ENCODE measurements around the gene IKZF3. TPM values are rescaled to one million over a fixed set of nuclear protein-coding genes. Genes with fewer than 3 reads are reported as not detected.
"Not testable (repeated sequence)": the region's sequence is repeated elsewhere in the genome, so short reads cannot be mapped to it uniquely, and the experiment has no call there.

The IKZF3 gene
- total and polyA plus RNA-seq, 7 donors: 0.01 to 0.82 (median 0.14) TPM

DNA sequence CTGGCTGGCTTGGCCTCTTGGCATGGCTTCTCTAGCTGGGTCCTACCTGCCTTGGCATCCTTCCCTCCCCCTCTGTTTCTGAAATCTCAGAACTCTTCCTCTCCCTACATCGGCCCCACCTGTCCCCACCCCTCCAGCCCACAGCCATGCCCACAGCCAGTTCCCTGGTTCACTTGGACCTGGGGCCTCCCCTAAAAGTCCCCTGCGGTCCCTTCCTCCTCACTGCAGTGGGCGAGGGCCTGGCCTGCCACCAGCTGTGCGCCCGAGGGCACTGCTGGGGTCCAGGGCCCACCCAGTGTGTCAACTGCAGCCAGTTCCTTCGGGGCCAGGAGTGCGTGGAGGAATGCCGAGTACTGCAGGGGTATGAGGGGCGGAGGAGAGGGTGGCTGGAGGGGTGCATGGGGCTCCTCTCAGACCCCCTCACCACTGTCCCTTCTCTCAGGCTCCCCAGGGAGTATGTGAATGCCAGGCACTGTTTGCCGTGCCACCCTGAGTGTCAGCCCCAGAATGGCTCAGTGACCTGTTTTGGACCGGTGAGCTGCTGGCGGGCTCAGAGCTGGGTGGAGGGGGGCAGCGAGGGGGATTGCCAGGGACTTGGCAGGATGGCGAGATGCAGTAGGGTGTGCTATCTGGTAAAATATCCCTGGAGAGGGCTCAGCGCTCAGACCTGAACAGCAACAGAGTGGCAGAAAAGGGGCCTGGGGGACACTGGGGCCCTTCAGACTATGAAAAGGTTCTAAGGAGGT is 147.9 kb downstream of the IKZF3 start:
- TF ChIP-seq, protein P1, sequence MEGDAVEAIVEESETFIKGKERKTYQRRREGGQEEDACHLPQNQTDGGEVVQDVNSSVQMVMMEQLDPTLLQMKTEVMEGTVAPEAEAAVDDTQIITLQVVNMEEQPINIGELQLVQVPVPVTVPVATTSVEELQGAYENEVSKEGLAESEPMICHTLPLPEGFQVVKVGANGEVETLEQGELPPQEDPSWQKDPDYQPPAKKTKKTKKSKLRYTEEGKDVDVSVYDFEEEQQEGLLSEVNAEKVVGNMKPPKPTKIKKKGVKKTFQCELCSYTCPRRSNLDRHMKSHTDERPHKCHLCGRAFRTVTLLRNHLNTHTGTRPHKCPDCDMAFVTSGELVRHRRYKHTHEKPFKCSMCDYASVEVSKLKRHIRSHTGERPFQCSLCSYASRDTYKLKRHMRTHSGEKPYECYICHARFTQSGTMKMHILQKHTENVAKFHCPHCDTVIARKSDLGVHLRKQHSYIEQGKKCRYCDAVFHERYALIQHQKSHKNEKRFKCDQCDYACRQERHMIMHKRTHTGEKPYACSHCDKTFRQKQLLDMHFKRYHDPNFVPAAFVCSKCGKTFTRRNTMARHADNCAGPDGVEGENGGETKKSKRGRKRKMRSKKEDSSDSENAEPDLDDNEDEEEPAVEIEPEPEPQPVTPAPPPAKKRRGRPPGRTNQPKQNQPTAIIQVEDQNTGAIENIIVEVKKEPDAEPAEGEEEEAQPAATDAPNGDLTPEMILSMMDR (IDR thresholded peaks at IDR 0.05): no peak
- Histone ChIP-seq H3K27me3 (ENCODE audit: insufficient read depth in 3 of 3, low read length in 2 of 3) (no peaks in the 10 kb centered on the region), H3K9me3 (no peaks in the 10 kb centered on the region), H3K4me1 (peaks cover 8% of the 10 kb centered on the region), H3K27ac (peak overlapping the region; percentile 53), H3K36me3 (ENCODE audit: insufficient read depth in 1 of 2, low read depth in 1 of 2) (peaks cover 0 to 83% of the 10 kb centered on the region in 2 donors), H3K4me3 (no peak overlapping the region)
- intact Hi-C loops (cut with DNase I): no loop called here
- DNase-seq (no peak), ATAC-seq (peak in 3 of 4 donors; percentile 56 to 67 (median 67))
- 66 to 79% (median 73%) methylated on average over 15 of the region's 15 CpGs for WGBS, 3 donors

DNA sequence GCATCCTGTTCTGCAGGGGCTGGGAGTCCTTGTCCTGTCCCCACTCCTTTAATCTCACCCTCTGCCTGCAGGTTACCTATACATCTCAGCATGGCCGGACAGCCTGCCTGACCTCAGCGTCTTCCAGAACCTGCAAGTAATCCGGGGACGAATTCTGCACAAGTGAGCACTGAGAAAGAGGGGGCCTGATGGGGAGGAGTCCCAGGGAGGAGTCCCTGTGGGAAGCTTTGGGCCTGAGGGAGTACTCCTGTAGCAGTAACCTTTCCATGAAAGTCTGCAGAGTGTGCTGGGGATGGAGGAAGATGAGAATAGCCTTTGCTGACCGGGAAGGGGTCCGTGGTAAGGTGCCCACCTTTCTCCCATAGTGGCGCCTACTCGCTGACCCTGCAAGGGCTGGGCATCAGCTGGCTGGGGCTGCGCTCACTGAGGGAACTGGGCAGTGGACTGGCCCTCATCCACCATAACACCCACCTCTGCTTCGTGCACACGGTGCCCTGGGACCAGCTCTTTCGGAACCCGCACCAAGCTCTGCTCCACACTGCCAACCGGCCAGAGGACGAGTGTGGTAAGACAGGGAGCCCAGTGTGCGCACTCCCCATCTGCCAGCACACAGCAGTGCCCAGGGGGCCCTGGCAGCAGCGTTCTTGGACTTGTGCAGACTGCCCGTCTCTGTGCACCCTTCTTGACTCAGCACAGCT is 148.6 kb downstream of the IKZF3 start:
- Histone ChIP-seq H3K9me3 (no peaks in the 10 kb centered on the region), H3K4me1 (peaks cover 8% of the 10 kb centered on the region), H3K4me3 (no peak overlapping the region), H3K27me3 (ENCODE audit: insufficient read depth in 3 of 3, low read length in 2 of 3) (no peaks in the 10 kb centered on the region), H3K27ac (no peak overlapping the region), H3K36me3 (ENCODE audit: insufficient read depth in 1 of 2, low read depth in 1 of 2) (peaks cover 0 to 85% of the 10 kb centered on the region in 2 donors)
- ATAC-seq (no peak), DNase-seq (no peak)
- TF ChIP-seq, protein P1 (IDR thresholded peaks at IDR 0.05): no peak
- WGBS, 3 donors: 92 to 97% (median 95%) methylated on average over 18 of the region's 18 CpGs
- intact Hi-C loops (cut with DNase I): no loop called here

DNA sequence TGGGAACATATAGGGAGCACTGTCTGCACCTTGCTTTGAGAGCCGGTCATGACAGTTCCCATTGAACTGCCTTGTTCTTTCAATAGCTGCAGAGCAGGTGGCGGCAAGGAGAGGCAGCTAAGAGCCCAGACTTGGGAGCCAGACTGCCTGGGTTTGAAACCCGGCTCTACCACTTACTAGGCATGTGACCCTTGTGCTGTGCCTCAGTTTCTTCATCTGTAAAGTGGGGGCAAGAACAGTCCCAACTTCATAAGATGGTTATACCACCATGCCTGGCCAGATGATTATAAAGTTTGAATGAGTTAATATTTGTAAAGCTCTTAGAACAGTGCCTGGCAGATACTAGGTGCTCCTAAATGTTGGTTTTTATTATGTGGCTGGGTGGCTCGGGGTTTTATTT is 149.9 kb downstream of the IKZF3 start:
- WGBS, 3 donors: 92 to 95% (median 94%) methylated on average over 4 of the region's 4 CpGs
- ATAC-seq (no peak), DNase-seq (no peak)
- H3K36me3 ChIP-seq (ENCODE audit: insufficient read depth in 1 of 2, low read depth in 1 of 2): peaks cover 0 to 85% of the 10 kb centered on the region in 2 donors
- no peak overlapping the region for H3K4me3 ChIP-seq
- H3K9me3 ChIP-seq: no peaks in the 10 kb centered on the region
- intact Hi-C loops (cut with DNase I): no loop called here
- TF ChIP-seq, protein P1 (IDR thresholded peaks at IDR 0.05): no peak
- H3K27ac ChIP-seq: no peak overlapping the region
- no peaks in the 10 kb centered on the region for H3K27me3 ChIP-seq (ENCODE audit: insufficient read depth in 3 of 3, low read length in 2 of 3)
- peaks cover 8% of the 10 kb centered on the region for H3K4me1 ChIP-seq

DNA sequence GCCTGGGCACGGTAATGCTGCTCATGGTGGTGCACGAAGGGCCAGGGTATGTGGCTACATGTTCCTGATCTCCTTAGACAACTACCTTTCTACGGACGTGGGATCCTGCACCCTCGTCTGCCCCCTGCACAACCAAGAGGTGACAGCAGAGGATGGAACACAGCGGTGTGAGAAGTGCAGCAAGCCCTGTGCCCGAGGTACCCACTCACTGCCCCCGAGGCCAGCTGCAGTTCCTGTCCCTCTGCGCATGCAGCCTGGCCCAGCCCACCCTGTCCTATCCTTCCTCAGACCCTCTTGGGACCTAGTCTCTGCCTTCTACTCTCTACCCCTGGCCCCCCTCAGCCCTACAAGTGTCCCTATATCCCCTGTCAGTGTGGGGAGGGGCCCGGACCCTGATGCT is 152.3 kb downstream of the IKZF3 start:
- Histone ChIP-seq H3K27ac (no peak overlapping the region), H3K27me3 (ENCODE audit: insufficient read depth in 3 of 3, low read length in 2 of 3) (no peaks in the 10 kb centered on the region), H3K9me3 (no peaks in the 10 kb centered on the region), H3K36me3 (ENCODE audit: insufficient read depth in 1 of 2, low read depth in 1 of 2) (peaks cover 0 to 95% of the 10 kb centered on the region in 2 donors), H3K4me1 (peaks cover 8% of the 10 kb centered on the region), H3K4me3 (no peak overlapping the region)
- DNase-seq (peak in 1 of 2 donors; percentile 40), ATAC-seq (no peak)
- WGBS, 3 donors: 90 to 93% (median 93%) methylated on average over 10 of the region's 10 CpGs
- TF ChIP-seq, protein P1 (IDR thresholded peaks at IDR 0.05): no peak
- intact Hi-C loops (cut with DNase I): no loop called here

DNA sequence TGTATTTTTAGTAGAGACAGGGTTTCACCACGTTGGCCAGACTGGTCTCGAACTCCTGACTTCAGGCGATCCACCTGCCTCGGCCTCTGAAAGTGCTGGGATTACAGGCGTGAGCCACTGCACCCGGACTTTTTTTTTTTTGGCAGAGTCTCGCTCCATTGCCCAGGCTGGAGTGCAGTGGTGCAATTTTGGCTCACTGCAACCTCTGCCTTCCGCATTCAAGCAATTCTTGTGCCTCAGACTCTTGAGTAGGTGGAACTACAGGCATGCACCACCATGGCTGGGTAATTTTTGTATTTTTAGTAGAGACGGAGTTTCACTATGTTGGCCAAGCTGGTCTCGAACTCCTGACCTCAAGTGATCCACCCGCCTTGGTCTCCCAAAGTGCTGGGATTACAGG is 153.0 kb downstream of the IKZF3 start:
- H3K4me3 ChIP-seq; H3K4me1 ChIP-seq; H3K27ac ChIP-seq; H3K9me3 ChIP-seq; H3K27me3 ChIP-seq (ENCODE audit: insufficient read depth in 3 of 3, low read length in 2 of 3); ATAC-seq; intact Hi-C loops (cut with DNase I): not testable (repeated sequence)
- DNase-seq: peak in 1 of 2 donors; percentile 9
- peaks cover 0 to 92% of the 10 kb centered on the region in 2 donors for H3K36me3 ChIP-seq (ENCODE audit: insufficient read depth in 1 of 2, low read depth in 1 of 2)
- WGBS, 3 donors: 84 to 90% (median 86%) methylated on average over 11 of the region's 11 CpGs

Measured in psoas muscle (tissue), 8 donors.